Suppressor macrophage treated with lipopolysaccharide for 4 hours (primary cell): Measurements from ENCODE around the gene EML5.

Experiments
- DNase-seq: peaks from one replicate; pipeline ENCODE4 v3.0.0-alpha.2; 2020

The EML5 gene

GRCh38 chr14:88698651-88699050, 94.1 kb downstream of the EML5 start:
- DNase-seq, result no peak

DNA sequence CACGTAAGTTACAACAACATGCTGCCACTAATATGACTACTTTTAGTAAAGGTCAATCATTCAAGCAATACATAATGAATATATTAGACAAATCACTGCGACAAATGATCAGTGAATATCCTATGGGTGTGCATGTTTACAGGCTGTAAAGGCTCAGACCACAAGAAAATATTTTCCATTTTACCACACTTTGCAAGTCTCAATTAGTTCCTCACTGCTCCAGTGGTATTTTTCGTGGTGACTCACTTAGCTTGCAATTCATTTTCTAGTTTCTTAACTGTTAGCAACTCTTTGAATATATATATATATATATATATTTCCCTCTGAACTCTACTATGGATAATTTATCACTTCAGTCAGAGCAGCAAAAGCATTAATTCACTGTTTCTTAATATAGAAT, 96.9 kb downstream of the EML5 start:
- DNase-seq, result no peak

GRCh38 chr14:88688386-88688785, 104.4 kb downstream of the EML5 start:
- no peak for DNase-seq

DNA sequence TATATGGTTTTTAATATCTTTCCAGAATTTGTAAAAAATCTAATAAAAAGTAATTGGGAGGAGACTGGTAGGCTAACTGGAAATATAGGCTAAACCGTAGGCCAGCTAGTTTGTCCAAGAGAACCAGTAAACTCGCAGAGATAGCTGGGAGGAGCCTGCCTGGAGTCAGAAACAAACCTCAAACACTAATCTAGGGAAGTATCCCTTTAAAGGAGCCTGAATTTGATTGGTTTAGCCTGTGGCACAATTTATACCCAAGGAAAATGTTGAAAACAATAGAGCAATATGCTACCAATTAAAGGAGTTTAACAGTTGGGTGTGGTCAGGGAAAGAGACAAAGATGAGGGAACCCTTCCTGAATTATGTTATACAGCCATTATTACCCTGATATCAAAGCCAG, 109.6 kb downstream of the EML5 start:
- DNase-seq, result no peak

- DNase-seq, result no peak
Measured at GRCh38 chr14:88682495-88683114, 110.1 kb downstream of the EML5 start.

GRCh38 chr14:88681755-88682494, 110.8 kb downstream of the EML5 start:
- no peak for DNase-seq

- no peak for DNase-seq
Measured at GRCh38 chr14:88669346-88669745, 123.4 kb downstream of the EML5 start.

- peak; percentile 57 for DNase-seq
Measured at GRCh38 chr14:88668448-88669116, 124.2 kb downstream of the EML5 start.

DNA sequence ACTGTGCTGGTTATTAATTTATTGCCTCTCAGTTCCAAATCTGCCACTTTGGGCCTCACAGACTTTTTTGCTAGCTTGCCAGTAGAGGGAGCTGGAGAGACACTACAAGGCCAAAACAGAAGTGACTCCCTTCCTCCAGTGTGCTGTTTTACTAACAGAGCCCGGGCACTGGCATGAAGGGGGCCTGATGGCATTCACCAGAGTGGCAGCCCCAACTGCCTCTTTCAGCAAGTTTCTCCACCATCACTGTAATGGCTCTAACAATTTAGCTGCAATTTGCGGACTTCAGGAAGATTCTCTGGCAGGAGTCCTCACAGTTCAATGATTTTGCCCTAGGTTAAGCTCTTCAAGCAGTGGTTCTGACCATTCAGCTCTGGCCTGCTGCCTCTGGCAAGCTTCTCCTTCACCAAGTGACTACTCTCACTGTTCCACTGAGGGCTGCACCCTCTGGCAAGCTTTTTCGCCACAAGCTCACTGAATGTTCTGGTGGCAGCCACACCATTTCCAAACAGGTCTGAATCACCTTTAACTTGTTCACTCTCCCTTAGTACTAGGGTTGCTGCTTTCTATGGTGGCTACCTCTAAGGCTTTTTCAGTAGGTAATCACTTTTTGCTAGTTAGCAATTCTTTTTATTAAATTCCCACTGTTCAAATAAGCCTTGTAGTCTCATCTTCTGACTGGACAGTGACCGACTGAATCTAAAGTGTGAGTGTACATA, 125.0 kb downstream of the EML5 start:
- peak; percentile 85 for DNase-seq

- DNase-seq, result no peak
Measured at GRCh38 chr14:88660056-88660455, 132.7 kb downstream of the EML5 start.

GRCh38 chr14:88639221-88639620, 153.5 kb downstream of the EML5 start:
- DNase-seq, result no peak

DNA sequence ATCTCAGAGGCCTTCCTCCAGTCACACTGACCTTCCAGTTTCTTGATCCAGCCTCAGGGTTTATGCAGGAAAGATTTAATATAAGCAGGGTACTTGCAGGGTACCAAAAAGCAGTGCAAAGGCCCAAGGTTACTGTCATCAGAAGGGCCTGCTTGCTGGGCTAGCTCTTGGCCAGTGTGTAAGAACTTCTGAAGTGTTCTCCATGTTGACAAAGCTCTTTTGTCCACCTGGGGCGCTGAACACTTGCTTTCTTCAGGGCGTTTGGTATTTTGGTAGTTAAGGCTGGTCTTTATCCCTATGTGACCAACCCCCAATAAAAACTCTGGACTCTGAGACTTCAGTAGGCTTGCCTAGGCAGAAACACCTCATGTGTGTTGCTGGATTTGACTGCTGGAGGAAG, 160.2 kb downstream of the EML5 start:
- no peak for DNase-seq

- no peak for DNase-seq
Measured at GRCh38 chr14:88631091-88631490, 161.7 kb downstream of the EML5 start.

DNA sequence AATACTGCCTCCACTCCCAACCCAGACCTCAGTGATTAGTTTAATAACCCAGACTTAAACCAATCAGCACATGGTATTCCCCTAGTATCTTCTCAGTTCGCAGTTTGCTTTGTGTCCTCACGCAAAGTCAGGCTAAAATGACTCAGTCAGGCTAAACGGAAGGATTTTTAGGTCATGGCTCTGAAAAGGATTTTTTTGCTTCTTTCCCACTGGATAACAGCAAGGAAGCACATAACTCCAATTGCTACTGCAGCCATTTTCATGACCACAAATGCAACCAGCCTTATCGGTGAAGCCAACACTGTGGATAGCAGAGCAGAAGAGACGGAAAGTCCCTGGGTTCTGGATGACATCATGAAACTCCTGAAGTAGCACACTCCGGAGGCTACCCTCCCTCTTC, 162.2 kb downstream of the EML5 start:
- no peak for DNase-seq

GRCh38 chr14:88628462-88628861, 164.3 kb downstream of the EML5 start:
- DNase-seq, result no peak

- DNase-seq, result no peak
Measured at GRCh38 chr14:88628033-88628432, 164.7 kb downstream of the EML5 start.

DNA sequence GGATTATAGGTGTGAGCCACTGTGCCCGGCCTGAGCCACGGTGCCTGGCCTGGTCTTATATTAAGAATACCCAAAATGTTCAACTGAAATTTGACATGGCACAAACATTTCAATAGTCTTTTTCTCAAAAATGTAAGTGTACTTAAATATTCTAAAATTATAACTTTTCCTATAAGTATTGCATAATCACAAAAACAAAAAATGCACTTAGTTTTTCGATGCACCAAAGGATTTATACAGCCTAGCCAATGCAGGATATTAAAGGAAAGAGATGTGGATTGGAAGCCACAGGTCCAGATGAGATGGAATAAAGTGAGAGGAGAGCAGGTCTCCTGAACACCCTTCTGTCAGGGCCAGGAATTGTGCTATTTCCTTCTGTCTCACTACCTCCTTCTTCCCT, 167.1 kb downstream of the EML5 start:
- no peak for DNase-seq

GRCh38 chr14:88621100-88621499, 171.7 kb downstream of the EML5 start:
- DNase-seq, result no peak

DNA sequence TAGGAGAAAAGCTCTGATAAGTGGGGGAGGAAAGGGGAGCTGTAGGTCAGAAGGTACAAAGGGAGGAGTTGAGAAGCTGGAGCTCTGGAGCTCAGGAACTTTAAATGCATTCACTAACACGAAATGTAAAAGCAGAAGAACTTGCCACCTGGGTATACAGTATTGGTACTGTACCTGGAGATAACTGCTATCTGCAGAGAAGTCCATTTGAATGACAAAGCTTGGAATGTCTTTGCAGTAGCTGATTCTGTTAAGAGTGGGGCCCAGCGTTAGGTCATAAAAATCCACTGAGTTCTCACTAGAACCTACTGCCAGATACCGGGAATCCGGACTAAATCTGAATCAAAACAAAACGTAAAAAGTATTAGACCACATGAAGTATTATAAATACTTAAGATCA, 174.3 kb downstream of the EML5 start:
- no peak for DNase-seq

GRCh38 chr14:88617479-88617878, 175.3 kb downstream of the EML5 start:
- DNase-seq, result no peak

GRCh38 chr14:88616697-88617096, 176.1 kb downstream of the EML5 start:
- no peak for DNase-seq

GRCh38 chr14:88614218-88614907, 178.4 kb downstream of the EML5 start:
- no peak for DNase-seq

- peak; percentile 51 for DNase-seq
Measured at GRCh38 chr14:88613552-88614010, 179.2 kb downstream of the EML5 start.
